Lower lobe of right lung (tissue), 2 donors: ENCODE measurements around the gene BAG3. TPM values are rescaled to one million over a fixed set of nuclear protein-coding genes. Genes with fewer than 3 reads are reported as not detected.

ENCODE experiments used
- ATAC-seq, 2 donors: fragments of 200-7000 bp; cut with Tn5 transposase; one replicate each; pipeline ENCODE4 v1.9.1; 2020 to 2022; ENCODE audit warnings: mild to moderate bottlenecking in 2 of 2, moderate library complexity in 2 of 2
- DNase-seq: peaks from one replicate; pipeline ENCODE4 v3.0.0-alpha.2; 2020
- H3K27ac ChIP-seq: fragments of 200-600 bp; one replicate; pipeline ENCODE4 v1.8.0; 2022
- H3K27me3 ChIP-seq: fragments of 200-600 bp; one replicate; pipeline ENCODE4 v1.8.0; 2022; ENCODE audit warnings: low read depth
- H3K36me3 ChIP-seq: fragments of 200-600 bp; one replicate; pipeline ENCODE4 v1.8.0; 2022; ENCODE audit warnings: mild to moderate bottlenecking
- H3K4me1 ChIP-seq: fragments of 200-600 bp; one replicate; pipeline ENCODE4 v1.8.0; 2022
- H3K4me3 ChIP-seq: fragments of 200-600 bp; one replicate; pipeline ENCODE4 v1.8.0; 2022; ENCODE audit warnings: mild to moderate bottlenecking
- H3K9me3 ChIP-seq: fragments of 200-600 bp; one replicate; pipeline ENCODE4 v1.8.0; 2022
- intact Hi-C: fragments of 100-400 bp; cut with DNase I; formaldehyde crosslinking; loops from one replicate; pipeline ENCODE4 v1.11.0; 2022
- total RNA-seq: library from RNA; stranded (reverse); fragmentation: NEBNext Ultra II Directional; extraction: Animal tissue kit (Norgen Biotek cat#: 25700); gene quantifications from one replicate; pipeline ENCODE4 v1.2.1, GENCODE V29; 2021
- TF ChIP-seq, protein P1 (sequence below): fragments of 200-600 bp; IDR thresholded peaks from one replicate; pipeline ENCODE4 v1.8.0; 2022; ENCODE audit warnings: antibody characterized with exemption, mild to moderate bottlenecking
- donor health status: DM: no; HTN: yes; CAD: no; lungs with severe emphysema.

Gene BAG3
- total RNA-seq, 1 donor from 2014 or later, result 30.2 TPM

DNA sequence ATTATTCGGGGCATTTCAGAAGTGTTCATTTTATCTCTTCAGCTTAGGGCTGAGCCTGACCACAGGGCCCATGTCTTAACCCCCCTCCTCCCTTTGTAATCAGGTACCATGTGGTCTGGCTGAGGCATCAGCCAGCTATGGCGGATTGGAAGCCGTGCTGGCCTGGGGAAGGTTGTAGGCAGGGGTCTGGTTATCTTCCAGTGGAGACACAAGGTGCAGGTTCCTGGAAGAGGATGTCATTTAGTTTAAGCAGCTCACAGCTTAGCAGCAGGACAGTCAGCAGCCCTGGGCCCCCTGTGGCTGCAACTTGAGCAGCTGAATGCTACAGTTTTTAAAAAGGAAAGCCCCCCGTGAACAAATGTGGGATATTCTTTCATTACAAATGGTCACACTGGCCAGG is 22.1 kb downstream of the BAG3 start:
- DNase-seq, result no peak
- Histone ChIP-seq H3K9me3 (no peaks in the 10 kb centered on the region), H3K4me1 (peaks cover 11% of the 10 kb centered on the region), H3K27me3 (no peaks in the 10 kb centered on the region), H3K4me3 (no peak overlapping the region), H3K27ac (no peak overlapping the region), H3K36me3 (peaks cover 82% of the 10 kb centered on the region)
- intact Hi-C loops, result no loop called here
- no peak for ATAC-seq
- TF ChIP-seq, protein P1, sequence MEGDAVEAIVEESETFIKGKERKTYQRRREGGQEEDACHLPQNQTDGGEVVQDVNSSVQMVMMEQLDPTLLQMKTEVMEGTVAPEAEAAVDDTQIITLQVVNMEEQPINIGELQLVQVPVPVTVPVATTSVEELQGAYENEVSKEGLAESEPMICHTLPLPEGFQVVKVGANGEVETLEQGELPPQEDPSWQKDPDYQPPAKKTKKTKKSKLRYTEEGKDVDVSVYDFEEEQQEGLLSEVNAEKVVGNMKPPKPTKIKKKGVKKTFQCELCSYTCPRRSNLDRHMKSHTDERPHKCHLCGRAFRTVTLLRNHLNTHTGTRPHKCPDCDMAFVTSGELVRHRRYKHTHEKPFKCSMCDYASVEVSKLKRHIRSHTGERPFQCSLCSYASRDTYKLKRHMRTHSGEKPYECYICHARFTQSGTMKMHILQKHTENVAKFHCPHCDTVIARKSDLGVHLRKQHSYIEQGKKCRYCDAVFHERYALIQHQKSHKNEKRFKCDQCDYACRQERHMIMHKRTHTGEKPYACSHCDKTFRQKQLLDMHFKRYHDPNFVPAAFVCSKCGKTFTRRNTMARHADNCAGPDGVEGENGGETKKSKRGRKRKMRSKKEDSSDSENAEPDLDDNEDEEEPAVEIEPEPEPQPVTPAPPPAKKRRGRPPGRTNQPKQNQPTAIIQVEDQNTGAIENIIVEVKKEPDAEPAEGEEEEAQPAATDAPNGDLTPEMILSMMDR, result no peak

DNA sequence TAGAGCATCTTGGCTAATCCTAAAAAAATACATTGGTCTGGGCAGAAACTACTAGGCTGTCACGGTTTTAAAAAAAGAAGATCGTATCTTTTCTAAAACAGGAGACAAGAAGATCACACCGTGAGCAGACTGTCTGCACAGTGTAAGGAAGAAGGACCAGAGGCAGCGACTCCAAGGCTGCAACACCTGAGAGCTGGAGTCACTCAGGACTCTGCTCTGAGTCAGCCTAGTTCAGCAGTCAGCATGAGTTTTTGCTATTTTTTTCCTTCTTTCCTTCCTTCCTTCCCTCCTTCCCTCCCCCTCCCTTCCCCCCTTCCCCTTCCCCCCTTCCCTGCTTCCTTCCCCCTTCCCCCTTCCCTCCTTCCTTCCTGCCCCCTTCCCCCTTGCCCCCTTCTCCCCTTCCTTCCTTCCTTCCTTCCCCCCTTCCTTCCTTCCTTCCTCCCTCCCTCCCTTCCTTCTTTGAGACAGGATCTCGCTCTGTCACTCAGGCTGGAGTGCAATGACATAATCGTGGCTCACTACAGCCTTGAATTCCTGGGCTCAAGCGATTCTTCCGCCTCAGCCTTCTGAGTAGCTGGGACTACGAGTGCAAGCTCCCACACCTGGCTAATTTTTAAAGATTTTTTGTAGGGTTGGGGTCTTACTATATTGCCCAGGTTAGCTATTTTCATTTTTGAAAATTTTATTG is 24.4 kb downstream of the BAG3 start:
- peaks cover 12% of the 10 kb centered on the region for H3K4me1 ChIP-seq
- ATAC-seq (no peak), DNase-seq (no peak)
- intact Hi-C loops, result no loop called here
- TF ChIP-seq, protein P1, result no peak
- no peaks in the 10 kb centered on the region for H3K9me3 ChIP-seq
- H3K4me3 ChIP-seq, result no peak overlapping the region
- H3K27me3 ChIP-seq, result no peaks in the 10 kb centered on the region
- H3K27ac ChIP-seq, result no peak overlapping the region
- H3K36me3 ChIP-seq, result peaks cover 73% of the 10 kb centered on the region

DNA sequence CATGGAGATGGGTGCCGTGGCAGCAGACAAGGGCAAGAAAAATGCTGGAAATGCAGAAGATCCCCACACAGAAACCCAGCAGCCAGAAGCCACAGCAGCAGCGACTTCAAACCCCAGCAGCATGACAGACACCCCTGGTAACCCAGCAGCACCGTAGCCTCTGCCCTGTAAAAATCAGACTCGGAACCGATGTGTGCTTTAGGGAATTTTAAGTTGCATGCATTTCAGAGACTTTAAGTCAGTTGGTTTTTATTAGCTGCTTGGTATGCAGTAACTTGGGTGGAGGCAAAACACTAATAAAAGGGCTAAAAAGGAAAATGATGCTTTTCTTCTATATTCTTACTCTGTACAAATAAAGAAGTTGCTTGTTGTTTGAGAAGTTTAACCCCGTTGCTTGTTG is 25.9 kb downstream of the BAG3 start:
- Histone ChIP-seq H3K4me1 (peaks cover 25% of the 10 kb centered on the region), H3K9me3 (no peaks in the 10 kb centered on the region), H3K27ac (no peak overlapping the region), H3K27me3 (no peaks in the 10 kb centered on the region), H3K4me3 (no peak overlapping the region), H3K36me3 (peaks cover 58% of the 10 kb centered on the region)
- ATAC-seq (no peak), DNase-seq (no peak)
- TF ChIP-seq, protein P1, result no peak
- intact Hi-C loops, result no loop called here

DNA sequence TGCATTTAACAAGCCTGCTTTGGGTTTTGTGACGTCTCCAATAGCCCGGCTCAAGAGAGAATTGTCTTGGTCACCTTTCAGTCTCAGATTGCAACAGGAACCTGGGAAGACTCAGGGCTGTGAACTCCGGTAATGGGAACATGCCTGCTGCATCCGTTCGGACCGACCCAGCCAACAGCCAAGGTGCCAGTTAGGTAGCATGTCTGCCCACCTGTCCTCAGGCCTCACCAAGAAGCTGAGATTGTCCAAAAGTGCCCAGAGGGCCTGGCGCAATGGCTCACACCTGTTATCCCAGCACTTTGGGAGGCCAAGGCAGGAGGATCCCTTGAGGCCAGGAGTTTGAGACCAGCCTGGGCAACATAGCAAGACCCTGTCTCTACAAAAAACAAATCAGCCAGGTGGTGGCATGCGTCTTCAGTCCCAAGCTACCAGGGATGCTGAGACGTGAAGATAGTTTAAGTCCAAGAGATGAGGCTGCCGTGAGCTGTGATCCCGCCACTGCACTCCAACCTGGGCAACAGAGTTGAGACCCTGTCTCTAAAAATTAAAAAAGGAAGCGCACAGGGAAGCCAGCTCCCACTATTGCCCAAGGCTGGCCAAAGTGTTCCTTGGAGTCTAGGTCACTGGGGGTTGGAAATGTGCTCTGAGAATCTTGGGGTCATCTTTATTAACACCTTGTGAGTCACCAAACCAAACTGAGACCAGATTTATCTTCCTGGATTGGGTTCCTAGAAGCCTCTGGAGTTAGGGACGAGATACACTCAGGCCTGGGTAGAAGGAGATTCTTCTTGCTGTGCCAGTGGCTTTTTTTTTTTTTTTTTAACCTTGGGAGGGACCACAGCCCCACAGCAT is 26.9 kb downstream of the BAG3 start:
- Histone ChIP-seq H3K36me3 (peaks cover 48% of the 10 kb centered on the region), H3K27ac (no peak overlapping the region), H3K4me1 (peaks cover 25% of the 10 kb centered on the region), H3K4me3 (no peak overlapping the region), H3K27me3 (no peaks in the 10 kb centered on the region), H3K9me3 (no peaks in the 10 kb centered on the region)
- DNase-seq (no peak), ATAC-seq (no peak)
- intact Hi-C loops, result no loop called here
- TF ChIP-seq, protein P1, result no peak

DNA sequence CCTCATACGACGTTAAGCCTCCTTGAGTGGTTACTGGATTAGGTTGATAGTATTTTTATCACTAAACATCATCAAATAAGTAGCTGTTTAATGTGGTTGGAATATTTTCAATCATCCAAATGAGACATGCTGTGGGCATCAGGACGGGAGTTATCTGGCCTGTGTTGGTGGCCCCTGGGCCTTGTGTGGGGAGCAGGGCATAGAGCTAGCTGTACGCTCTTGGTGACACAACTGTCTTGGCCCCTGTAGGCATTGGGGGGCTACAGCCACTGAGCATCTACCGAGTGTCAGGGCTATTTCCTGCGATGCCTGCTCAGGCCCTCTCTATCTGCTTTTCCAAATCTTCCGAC is 28.3 kb downstream of the BAG3 start:
- no peaks in the 10 kb centered on the region for H3K27me3 ChIP-seq
- H3K27ac ChIP-seq, result no peak overlapping the region
- peaks cover 35% of the 10 kb centered on the region for H3K36me3 ChIP-seq
- ATAC-seq, result no peak
- H3K4me1 ChIP-seq, result peaks cover 25% of the 10 kb centered on the region
- TF ChIP-seq, protein P1, result no peak
- DNase-seq, result no peak
- H3K9me3 ChIP-seq, result no peaks in the 10 kb centered on the region
- no peak overlapping the region for H3K4me3 ChIP-seq
- intact Hi-C loops, result no loop called here
